ENCODE measurements around the gene RBFOX1.

DNA sequence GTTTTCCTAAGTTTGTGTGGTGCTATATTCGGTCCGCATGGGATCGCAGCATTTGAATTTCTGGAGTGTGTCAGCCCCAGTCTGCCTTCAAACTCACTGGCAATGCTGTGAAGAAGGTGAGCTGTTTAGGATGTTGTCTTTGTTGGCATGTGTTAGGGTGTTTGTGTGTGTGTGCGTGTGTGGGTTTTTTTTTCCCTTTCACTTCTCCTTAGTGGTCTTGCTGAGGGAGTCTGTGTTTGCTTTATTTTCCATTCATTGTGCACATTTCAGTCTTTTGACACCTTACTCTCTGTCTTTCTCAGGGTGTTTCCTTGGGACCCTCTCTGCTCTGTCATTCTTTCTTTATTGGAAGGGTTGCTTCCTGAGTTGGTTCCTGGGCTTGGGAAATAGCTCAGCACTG lies 27.7 kb upstream of the RBFOX1 start:
- TF ChIP-seq CTCF (IDR thresholded peaks at IDR 0.05; ENCODE audit: insufficient read depth, low read depth, low read length) (no peak), EZH2 (IDR thresholded peaks at IDR 0.05; ENCODE audit: insufficient read depth, low read length) (no peak)
